Glutamatergic neuron (in vitro differentiated cells): ENCODE measurements around the gene ITFG2. TPM values are rescaled to one million over a fixed set of nuclear protein-coding genes. Genes with fewer than 3 reads are reported as not detected.

ENCODE experiments used
- DNase-seq: peaks from one replicate; pipeline ENCODE4 v3.0.0; 2022
- H3K27ac Mint-ChIP-seq: one replicate; pipeline ENCODE4 v1.8.0; 2020; ENCODE audit warnings: mild to moderate bottlenecking, mixed read lengths, inconsistent platforms; ENCODE audit not compliant: unreplicated experiment
- H3K27me3 Mint-ChIP-seq: one replicate; pipeline ENCODE4 v1.8.0; 2020; ENCODE audit warnings: mild to moderate bottlenecking, moderate library complexity, mixed read lengths, inconsistent platforms; ENCODE audit not compliant: unreplicated experiment
- H3K36me3 Mint-ChIP-seq: one replicate; pipeline ENCODE4 v1.8.0; 2020; ENCODE audit warnings: mild to moderate bottlenecking, mixed read lengths, inconsistent platforms; ENCODE audit not compliant: unreplicated experiment
- H3K4me1 Mint-ChIP-seq: one replicate; pipeline ENCODE4 v1.8.0; 2020; ENCODE audit warnings: mild to moderate bottlenecking, low read depth, mixed read lengths, inconsistent platforms; ENCODE audit not compliant: unreplicated experiment
- H3K4me3 Mint-ChIP-seq: one replicate; pipeline ENCODE4 v1.8.0; 2020; ENCODE audit warnings: mild to moderate bottlenecking, mixed read lengths, inconsistent platforms; ENCODE audit not compliant: unreplicated experiment
- H3K9me3 Mint-ChIP-seq: one replicate; pipeline ENCODE4 v1.8.0; 2020; ENCODE audit warnings: mild to moderate bottlenecking, moderate library complexity, mixed read lengths, inconsistent platforms; ENCODE audit not compliant: unreplicated experiment
- total RNA-seq: library from RNA; stranded (reverse); fragmentation: NEBNext Ultra II Directional; extraction: Animal tissue kit (Norgen Biotek cat#: 25700); gene quantifications from one replicate; pipeline ENCODE4 v1.2.1, GENCODE V29; 2021; ENCODE audit not compliant: unreplicated experiment
- TF ChIP-seq, protein P1 (sequence below): fragments of 200-600 bp; sonication (generic); IDR thresholded peaks from one replicate; pipeline ENCODE4 v1.5.0; 2021; ENCODE audit not compliant: partially characterized antibody, unreplicated experiment

Gene ITFG2
- total RNA-seq, 1 donor from 2014 or later = 37.4 TPM

DNA sequence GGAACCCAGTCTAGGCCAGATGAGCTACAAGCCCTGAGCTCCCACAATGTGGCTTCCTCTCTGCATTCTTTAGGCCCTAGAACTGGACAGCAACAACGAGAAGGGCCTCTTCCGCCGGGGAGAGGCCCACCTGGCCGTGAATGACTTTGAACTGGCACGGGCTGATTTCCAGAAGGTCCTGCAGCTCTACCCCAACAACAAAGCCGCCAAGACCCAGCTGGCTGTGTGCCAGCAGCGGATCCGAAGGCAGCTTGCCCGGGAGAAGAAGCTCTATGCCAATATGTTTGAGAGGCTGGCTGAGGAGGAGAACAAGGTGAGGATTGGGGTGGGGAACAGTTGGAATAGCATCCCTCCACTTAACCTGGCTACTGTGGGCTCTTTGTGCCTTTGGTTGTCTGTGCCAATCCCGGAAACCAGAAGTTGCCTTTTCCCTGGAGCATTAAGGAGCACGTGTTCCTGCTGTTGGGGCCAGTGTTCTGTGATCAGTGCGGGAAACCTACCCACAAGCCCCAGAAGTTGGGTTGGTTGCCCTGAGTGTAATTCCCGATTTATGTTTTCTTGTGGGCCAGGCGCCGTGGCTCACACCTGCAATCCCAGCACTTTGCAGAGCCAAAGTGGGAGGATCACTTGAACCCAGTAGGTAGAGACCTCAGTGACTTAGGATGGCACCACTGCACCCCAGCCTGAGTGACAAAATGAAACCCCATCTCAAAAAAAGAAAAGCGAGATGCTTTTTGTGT, 11.3 kb upstream of the ITFG2 start:
- Mint-ChIP-seq H3K4me3 (no peak overlapping the region), H3K9me3 (peaks cover 5% of the 10 kb centered on the region), H3K27me3 (peaks cover 2% of the 10 kb centered on the region), H3K36me3 (no peaks in the 10 kb centered on the region), H3K4me1 (peaks cover 4% of the 10 kb centered on the region), H3K27ac (no peak overlapping the region)
- no peak for DNase-seq
- TF ChIP-seq, protein P1, sequence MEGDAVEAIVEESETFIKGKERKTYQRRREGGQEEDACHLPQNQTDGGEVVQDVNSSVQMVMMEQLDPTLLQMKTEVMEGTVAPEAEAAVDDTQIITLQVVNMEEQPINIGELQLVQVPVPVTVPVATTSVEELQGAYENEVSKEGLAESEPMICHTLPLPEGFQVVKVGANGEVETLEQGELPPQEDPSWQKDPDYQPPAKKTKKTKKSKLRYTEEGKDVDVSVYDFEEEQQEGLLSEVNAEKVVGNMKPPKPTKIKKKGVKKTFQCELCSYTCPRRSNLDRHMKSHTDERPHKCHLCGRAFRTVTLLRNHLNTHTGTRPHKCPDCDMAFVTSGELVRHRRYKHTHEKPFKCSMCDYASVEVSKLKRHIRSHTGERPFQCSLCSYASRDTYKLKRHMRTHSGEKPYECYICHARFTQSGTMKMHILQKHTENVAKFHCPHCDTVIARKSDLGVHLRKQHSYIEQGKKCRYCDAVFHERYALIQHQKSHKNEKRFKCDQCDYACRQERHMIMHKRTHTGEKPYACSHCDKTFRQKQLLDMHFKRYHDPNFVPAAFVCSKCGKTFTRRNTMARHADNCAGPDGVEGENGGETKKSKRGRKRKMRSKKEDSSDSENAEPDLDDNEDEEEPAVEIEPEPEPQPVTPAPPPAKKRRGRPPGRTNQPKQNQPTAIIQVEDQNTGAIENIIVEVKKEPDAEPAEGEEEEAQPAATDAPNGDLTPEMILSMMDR = no peak

DNA sequence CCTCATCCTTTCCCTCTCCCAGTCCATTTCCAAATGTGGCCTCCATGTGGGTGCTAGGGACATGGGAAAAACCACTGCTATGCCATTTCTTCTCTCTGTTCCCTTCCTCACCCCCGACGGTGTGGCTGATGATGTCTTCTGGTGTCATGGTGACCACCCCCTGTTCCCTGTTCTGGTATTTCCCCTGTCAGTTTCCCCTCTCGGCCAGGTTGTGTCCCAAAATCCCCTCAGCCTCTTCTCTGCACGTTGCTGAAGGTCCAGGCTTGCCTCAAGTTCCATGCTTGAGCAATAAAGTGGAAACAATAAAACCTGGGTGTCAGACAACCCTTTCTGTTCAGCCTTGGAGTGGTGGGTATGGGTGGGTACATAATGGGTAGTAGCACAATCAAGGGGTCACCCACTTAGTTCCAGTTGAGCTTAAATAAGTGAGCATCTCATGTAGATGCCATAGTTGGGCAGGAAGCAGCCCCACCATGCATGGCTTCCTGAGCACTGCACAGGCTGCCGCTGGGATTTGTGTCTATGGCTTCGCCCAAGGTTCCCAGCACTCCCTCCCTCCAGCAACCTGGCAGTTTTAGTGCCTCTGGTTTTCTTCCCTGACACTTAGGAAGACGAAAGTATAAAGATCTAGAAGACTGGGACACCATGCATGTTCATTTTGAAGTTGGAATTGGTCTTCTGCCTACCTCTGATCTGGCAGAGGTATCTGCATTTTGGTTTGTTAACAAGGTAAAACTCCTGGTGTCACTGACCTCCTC, 8.7 kb upstream of the ITFG2 start:
- H3K27me3 Mint-ChIP-seq = no peaks in the 10 kb centered on the region
- H3K27ac Mint-ChIP-seq = peak overlapping the region; percentile 28
- H3K36me3 Mint-ChIP-seq = no peaks in the 10 kb centered on the region
- no peaks in the 10 kb centered on the region for H3K4me1 Mint-ChIP-seq
- no peak overlapping the region for H3K4me3 Mint-ChIP-seq
- TF ChIP-seq, protein P1 = no peak
- H3K9me3 Mint-ChIP-seq = peaks cover 4% of the 10 kb centered on the region
- DNase-seq = no peak

DNA sequence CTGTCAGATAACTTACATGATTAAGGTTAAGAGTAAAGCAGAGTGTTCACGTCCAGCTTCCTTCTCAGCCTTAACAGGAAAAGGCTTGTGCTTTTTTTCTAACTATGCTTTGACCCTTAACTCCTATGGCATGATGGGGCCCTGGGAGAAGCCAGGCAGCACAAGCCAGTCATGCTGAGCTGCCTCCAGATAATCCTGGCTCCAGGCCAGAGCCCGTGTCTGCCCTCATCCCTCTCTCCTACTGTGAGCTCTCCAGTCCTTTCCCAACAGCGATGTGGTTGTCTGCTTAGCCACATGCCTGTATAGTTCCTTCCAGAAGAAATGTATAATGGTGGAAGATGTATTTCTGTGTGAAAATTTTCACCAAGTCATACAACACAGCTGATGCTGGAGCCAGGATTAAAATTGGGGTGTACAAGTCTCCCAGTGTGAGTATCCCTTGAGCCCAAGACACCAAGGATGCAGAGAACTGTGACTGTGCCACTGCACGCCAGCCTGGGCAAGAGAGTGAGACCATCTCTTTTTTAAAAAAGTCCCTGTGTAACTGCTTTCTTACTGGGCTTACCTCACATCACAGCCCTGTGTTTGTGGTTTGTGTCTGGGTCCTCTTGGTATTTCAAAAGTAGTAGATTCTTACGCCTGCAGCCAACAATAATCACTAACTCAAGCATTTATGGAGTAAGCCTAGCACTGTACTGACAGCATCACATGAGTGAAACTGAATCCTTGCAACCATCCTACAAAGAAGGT, 7.9 kb upstream of the ITFG2 start:
- Mint-ChIP-seq H3K27me3 (no peaks in the 10 kb centered on the region), H3K4me3 (no peak overlapping the region), H3K9me3 (peaks cover 4% of the 10 kb centered on the region), H3K36me3 (no peaks in the 10 kb centered on the region), H3K27ac (no peak overlapping the region), H3K4me1 (no peaks in the 10 kb centered on the region)
- no peak for DNase-seq
- TF ChIP-seq, protein P1 = no peak

DNA sequence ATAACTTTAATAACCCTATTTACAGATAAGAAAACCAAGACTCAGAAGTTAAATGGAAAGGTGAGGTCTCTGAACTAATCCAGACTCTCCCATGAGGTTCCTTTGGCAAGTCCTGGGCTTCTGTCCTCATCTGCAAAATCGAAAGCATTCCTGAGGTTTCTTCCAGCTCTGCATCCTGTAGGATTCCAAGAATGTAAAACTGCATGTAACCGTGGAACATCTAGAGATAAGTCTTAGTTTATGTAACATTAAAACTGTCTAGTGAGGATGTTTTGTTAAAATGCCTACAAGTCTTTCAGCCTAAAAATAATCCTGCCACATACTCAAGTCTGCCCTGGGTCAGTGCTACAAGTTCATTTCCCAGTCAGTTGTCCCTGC, 7.3 kb upstream of the ITFG2 start:
- TF ChIP-seq, protein P1 = no peak
- H3K4me3 Mint-ChIP-seq = no peak overlapping the region
- no peaks in the 10 kb centered on the region for H3K4me1 Mint-ChIP-seq
- H3K27me3 Mint-ChIP-seq = no peaks in the 10 kb centered on the region
- no peaks in the 10 kb centered on the region for H3K36me3 Mint-ChIP-seq
- H3K9me3 Mint-ChIP-seq = peaks cover 4% of the 10 kb centered on the region
- no peak for DNase-seq
- no peak overlapping the region for H3K27ac Mint-ChIP-seq

DNA sequence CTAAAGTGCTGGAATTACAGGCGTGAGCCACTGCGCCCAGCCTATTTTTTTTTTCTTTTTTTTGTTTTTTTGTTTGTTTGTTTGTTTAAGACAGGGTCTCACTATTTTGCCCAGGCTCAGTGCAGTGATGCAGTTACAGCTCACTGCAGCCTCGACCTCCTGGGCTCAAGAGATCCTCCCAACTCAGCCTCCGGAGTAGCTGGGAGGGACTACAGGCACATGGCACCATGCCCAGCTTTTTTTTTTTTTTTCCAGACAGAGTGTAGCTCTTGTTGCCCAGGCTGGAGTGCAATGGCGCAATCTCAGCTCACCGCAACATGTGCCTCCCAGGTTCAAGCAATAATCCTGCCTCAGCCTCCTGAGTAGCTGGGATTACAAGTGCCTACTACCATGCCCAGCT, 5.8 kb upstream of the ITFG2 start:
- H3K27ac Mint-ChIP-seq = no peak overlapping the region
- peaks cover 3% of the 10 kb centered on the region for H3K4me1 Mint-ChIP-seq
- no peaks in the 10 kb centered on the region for H3K27me3 Mint-ChIP-seq
- no peaks in the 10 kb centered on the region for H3K36me3 Mint-ChIP-seq
- no peak for DNase-seq
- TF ChIP-seq, protein P1 = no peak
- H3K9me3 Mint-ChIP-seq = peaks cover 4% of the 10 kb centered on the region
- H3K4me3 Mint-ChIP-seq = no peak overlapping the region
